Omental fat pad (tissue), 4 donors: ENCODE data around the gene MARCO. TPM values are rescaled to one million over a fixed set of nuclear protein-coding genes. Genes with fewer than 3 reads are reported as not detected.
"Not testable (repeated sequence)": the region's sequence is repeated elsewhere in the genome, so short reads cannot be mapped to it uniquely, and the experiment has no call there.

Source experiments
- ATAC-seq: fragments of 150-250 bp; one replicate; pipeline ENCODE4 v1.9.1; 2016; ENCODE audit warnings: mild to moderate bottlenecking, moderate library complexity; ENCODE audit not compliant: low FRiP score
- DNase-seq: peaks from one replicate; pipeline ENCODE4 v3.0.0-alpha.2; 2019; ENCODE audit warnings: low spot score
- total RNA-seq, 4 donors: library from RNA; depleted of rRNA; stranded (reverse); fragments of >200 nt; gene quantifications; one replicate each; pipeline ENCODE4 v1.1.0, GENCODE V29; 2016
- TF ChIP-seq, protein P1 (sequence below), 3 donors: fragments of 450-650 bp; IDR thresholded peaks; one replicate each; pipeline ENCODE4 v1.5.1; 2016 to 2017; ENCODE audit warnings: antibody characterized with exemption in 3 of 3, mild to moderate bottlenecking in 3 of 3, moderate library complexity in 2 of 3

Gene MARCO
- total RNA-seq, 4 donors from 2014 or later = 20.3 to 70.6 (median 27.7) TPM

GRCh38 chr2:118939994-118940393 is 2.0 kb upstream of the MARCO start:
- DNase-seq = no peak
- TF ChIP-seq, protein P1, sequence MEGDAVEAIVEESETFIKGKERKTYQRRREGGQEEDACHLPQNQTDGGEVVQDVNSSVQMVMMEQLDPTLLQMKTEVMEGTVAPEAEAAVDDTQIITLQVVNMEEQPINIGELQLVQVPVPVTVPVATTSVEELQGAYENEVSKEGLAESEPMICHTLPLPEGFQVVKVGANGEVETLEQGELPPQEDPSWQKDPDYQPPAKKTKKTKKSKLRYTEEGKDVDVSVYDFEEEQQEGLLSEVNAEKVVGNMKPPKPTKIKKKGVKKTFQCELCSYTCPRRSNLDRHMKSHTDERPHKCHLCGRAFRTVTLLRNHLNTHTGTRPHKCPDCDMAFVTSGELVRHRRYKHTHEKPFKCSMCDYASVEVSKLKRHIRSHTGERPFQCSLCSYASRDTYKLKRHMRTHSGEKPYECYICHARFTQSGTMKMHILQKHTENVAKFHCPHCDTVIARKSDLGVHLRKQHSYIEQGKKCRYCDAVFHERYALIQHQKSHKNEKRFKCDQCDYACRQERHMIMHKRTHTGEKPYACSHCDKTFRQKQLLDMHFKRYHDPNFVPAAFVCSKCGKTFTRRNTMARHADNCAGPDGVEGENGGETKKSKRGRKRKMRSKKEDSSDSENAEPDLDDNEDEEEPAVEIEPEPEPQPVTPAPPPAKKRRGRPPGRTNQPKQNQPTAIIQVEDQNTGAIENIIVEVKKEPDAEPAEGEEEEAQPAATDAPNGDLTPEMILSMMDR (IDR thresholded peaks at IDR 0.05) = no peak
- no peak for ATAC-seq

DNA sequence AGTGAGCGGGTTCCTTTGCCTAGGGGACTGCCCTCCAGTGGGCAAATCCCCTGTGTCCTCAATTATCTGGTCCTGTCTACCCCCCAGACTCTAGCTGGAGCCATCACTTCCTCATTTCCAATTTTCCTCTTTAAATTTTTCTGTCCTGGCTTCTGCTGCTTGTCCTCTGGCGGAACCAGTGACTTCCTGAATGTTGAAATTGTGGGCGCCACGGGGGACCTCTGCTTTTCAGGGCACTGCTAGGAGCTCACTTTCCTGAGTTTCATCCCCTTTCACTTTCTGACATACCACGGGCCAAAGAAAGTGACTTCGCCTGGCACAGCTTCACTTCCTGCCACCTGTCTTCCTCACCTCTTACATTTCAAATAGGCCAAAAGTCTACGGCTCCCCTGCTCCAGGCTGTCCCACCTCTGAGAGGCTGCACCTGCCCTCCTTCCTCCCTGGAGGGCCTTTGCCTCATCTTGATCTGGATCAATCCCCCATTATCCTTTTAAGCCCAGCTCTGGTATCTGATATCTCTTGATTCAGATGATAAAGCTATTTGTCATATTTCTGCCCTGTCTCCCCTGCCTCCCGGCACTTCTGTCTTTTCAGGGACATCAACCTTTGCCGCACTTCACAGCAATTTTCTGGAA is 1.4 kb upstream of the MARCO start:
- TF ChIP-seq, protein P1 (IDR thresholded peaks at IDR 0.05) = no peak
- DNase-seq (no peak), ATAC-seq (no peak)

- DNase-seq (no peak), ATAC-seq (no peak)
- TF ChIP-seq, protein P1 (IDR thresholded peaks at IDR 0.05) = no peak
These were observed 1.3 kb downstream of the MARCO start for GRCh38 chr2:118943286-118943685.

- TF ChIP-seq, protein P1 (IDR thresholded peaks at IDR 0.05) = no peak
- no peak for ATAC-seq
These were observed 3.9 kb downstream of the MARCO start for GRCh38 chr2:118945881-118946280.

DNA sequence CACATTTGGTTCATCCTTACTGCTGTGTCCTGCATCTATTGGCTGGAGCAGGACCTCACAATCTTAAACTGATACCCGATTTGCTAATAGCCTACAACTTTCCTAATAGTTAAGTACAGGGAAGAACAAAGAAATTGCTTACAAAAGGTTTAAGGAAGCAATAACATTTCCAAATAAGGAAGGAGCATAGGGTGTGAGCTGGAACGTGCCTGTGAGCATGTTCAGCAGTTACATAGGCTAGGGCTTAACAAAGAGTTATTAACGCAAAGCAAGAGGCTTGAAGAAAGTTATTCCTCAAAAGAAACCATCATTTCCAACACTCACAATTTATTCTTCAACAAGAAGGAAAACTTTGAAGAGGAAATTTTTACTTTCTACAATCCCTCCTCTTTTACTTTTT is 6.3 kb downstream of the MARCO start:
- not testable (repeated sequence) for DNase-seq, ATAC-seq

More at GRCh38 chr2:118945881-118946280, 3.9 kb downstream of the MARCO start:
- DNase-seq = no peak

DNA sequence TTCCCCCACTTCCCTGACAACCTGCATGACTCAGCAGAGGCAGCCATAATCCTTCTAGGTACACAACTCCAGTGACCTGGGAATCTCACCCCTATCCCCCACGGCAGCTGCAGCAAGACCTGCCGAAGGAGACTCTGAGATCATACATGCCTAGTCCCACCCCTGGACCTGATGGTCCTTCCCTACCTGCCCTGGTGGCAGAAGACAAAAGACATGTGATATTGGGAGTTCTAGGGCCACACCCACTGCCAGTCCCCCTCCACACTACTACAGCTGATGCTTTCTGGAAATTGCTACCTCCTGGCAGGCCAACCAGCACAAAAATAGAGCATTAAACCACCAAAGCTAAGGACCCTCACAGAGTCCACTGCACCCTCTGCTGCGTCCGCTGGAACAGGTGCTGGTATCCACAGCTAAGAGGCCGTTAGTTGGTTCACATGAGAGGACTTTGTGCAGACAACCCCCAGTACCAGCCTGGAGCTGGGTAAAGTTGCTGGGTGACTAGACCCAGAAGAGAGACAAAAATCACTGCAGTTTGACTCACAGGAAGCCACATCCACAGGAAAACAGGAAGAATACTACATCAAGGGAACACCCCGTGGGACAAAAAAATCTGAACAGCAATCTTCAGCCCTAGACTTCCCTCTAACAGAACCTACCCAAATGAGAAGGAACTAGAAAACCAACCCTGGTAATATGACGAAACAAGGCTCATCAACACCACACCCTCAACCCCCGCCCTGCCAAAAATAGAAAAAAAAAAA is 12.5 kb downstream of the MARCO start:
- TF ChIP-seq, protein P1 (IDR thresholded peaks at IDR 0.05) = no peak
- no peak for DNase-seq
- ATAC-seq = no peak

DNA sequence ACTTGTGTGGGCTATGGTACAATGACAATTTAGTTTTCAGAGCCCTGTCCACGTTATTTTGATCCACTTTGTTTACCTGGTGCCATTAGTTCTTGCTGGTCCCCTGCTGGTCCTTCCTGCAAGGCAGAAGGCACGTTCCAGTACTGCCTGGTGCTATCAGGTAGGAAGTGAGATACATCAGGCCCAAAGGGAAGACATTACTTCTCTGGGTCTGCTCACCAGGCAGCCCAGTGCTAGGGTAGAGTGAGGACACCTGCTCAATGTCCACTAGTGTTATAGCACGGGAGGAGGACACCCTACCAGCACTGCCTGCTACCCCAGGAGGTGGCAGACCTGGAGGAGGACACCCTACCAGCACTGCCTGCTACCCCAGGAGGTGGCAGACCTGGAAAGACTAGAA is 23.7 kb downstream of the MARCO start:
- TF ChIP-seq, protein P1 (IDR thresholded peaks at IDR 0.05) = no peak
- DNase-seq = no peak
- ATAC-seq = no peak
